Measurements from ENCODE around the gene PTBP3.
"Not testable (repeated sequence)": the region's sequence is repeated elsewhere in the genome, so short reads cannot be mapped to it uniquely, and the experiment has no call there.

PTBP3 gene

DNA sequence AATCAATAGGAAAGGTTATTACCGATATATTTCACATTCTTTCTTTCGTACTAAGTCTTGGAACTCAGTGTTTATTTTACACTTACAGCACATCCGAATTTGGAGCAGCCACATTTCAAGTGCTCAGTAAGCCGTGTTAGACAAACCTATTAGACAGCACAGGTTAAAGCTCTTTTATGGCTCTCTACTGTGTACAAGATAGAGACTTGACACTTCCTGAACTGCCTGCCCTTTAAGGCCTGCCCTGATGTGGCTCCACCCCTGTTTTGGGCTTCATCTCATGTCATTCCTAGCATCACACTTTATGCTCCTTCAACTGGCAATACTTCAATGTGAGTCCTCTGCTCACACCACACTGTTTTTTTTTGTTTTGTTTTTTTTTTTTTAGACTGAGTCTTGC is 134.8 kb downstream of the PTBP3 start:
- Mint-ChIP-seq H3K36me3 (peaks cover 8% of the 10 kb centered on the region), H3K4me3 (no peak overlapping the region), H3K4me1 (ENCODE audit: low read depth) (no peaks in the 10 kb centered on the region), H3K27me3 (no peaks in the 10 kb centered on the region), H3K9me3 (ENCODE audit: low read depth) (peaks cover 3% of the 10 kb centered on the region), H3K27ac (no peak overlapping the region)

DNA sequence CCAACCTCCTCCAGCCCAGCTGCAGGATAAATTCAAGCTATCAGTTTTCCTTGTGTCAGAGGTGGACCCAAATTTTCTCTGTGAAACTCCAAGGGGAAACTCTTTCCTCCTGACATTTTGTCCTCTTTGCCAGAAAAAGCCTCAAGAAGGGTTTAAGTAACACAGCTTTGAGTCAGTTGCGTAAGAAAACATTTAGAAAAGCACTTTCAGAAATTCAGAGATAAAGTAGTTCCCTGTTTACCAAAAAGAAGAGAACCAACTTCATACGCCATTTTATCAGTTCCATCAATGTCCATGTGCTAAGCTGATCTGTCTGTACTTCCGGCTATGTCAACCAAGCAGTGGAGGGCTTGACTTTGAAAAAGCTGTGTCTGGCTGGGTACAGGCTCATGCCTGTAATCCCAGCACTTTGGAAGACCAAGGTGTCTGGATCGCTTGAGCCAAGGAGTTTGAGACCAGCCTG is 138.4 kb downstream of the PTBP3 start:
- H3K27me3 Mint-ChIP-seq = no peaks in the 10 kb centered on the region
- H3K4me1 Mint-ChIP-seq (ENCODE audit: low read depth) = no peaks in the 10 kb centered on the region
- no peaks in the 10 kb centered on the region for H3K9me3 Mint-ChIP-seq (ENCODE audit: low read depth)
- peaks cover 4% of the 10 kb centered on the region for H3K36me3 Mint-ChIP-seq
- no peak overlapping the region for H3K4me3 Mint-ChIP-seq
- H3K27ac Mint-ChIP-seq = no peak overlapping the region

DNA sequence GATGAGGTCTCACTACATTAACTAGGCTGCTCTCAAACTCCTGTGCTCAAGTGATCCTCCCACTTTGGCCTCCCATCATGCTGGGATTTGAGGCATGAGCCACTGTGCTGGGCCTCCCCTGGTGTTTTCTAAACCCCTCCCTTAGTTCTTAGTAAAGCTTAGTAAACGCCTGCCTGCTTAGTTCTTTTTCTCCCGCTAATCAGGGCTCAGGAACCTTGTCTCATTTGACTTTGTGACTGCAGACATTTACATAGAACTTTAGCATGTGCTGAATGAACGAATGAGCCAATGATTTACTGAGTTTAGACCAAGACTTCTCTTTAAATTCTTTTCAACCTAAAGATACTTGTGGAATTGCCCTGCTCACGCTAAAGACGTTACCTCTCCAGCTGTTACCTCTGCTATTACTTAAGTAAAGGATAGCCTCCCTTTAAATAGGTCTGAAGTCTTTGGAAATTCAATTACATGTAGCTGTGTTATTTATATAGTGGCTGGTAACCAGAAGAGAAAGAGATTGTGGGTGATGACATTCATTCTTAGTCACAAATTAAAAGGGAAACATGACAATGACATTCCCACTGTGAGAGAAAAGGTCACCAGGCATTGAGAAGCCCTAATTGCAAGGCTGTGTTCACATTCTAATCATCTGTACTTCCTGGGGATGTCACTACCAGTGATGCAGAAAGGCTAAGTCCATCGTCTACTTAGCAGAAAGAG is 139.7 kb downstream of the PTBP3 start:
- no peaks in the 10 kb centered on the region for H3K27me3 Mint-ChIP-seq
- H3K4me1 Mint-ChIP-seq (ENCODE audit: low read depth) = no peaks in the 10 kb centered on the region
- H3K9me3 Mint-ChIP-seq (ENCODE audit: low read depth) = no peaks in the 10 kb centered on the region
- peaks cover 4% of the 10 kb centered on the region for H3K36me3 Mint-ChIP-seq
- no peak overlapping the region for H3K27ac Mint-ChIP-seq
- no peak overlapping the region for H3K4me3 Mint-ChIP-seq

DNA sequence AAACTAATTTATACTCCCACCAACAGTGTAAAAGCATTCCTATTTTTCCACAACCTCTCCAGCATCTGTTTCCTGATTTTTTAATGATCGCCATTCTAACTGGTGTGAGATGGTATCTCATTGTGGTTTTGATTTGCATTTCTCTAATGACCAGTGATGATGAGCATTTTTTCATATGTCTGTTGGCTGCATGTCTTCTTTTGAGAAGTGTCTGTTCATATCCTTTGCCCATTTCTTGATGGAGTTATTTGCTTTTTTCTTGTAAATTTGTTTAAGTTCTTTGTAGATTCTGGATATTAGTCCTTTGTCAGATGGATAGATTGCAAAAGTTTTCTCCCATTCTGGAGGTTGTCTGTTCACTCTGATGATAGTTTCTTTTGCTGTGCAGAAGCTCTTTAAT is 143.1 kb downstream of the PTBP3 start:
- H3K9me3 Mint-ChIP-seq (ENCODE audit: low read depth); H3K27ac Mint-ChIP-seq; H3K27me3 Mint-ChIP-seq; H3K4me1 Mint-ChIP-seq (ENCODE audit: low read depth); H3K4me3 Mint-ChIP-seq; H3K36me3 Mint-ChIP-seq: not testable (repeated sequence)

DNA sequence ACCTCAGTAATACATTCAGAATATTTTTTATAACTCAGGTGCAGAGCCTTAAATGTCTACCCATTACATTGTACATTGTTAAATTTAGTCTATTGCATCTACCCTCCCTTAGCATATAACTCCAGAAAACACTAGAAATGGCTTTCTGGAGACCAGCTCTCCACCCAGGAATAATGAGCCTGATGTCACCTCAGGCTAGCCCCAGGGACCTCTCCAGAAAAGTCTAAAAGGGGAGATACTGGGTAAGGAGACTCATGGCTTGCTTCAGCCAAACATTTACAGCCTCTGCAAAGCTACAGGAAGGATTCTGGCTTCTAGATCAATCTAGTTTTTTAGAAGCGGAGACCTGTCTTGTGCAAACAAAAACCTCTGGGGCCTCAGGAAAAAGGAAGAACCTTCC is 144.5 kb downstream of the PTBP3 start:
- Mint-ChIP-seq H3K4me3 (no peak overlapping the region), H3K36me3 (peaks cover 5% of the 10 kb centered on the region), H3K9me3 (ENCODE audit: low read depth) (no peaks in the 10 kb centered on the region), H3K4me1 (ENCODE audit: low read depth) (peaks cover 3% of the 10 kb centered on the region), H3K27me3 (no peaks in the 10 kb centered on the region), H3K27ac (no peak overlapping the region)

DNA sequence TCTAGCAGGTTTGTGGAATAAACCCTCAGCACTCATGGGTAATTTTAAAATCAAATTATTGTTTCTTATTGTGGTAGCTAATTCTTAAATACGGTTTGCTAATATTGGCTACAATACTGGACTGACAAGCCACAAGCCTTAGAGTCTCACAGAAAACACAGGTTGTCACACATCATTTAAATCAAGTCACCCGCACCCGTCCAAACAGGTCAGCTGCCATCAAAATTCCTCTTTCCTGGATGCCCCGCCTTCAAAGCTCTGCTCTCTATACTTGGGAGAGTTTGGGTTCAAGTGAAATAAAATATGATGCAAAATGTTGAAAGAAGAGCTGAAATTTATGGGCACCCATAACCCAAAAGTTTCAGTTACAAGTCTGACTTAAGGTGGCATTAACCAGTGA is 146.0 kb downstream of the PTBP3 start:
- Mint-ChIP-seq H3K4me1 (ENCODE audit: low read depth) (peaks cover 3% of the 10 kb centered on the region), H3K36me3 (peaks cover 9% of the 10 kb centered on the region), H3K4me3 (no peak overlapping the region), H3K9me3 (ENCODE audit: low read depth) (no peaks in the 10 kb centered on the region), H3K27ac (no peak overlapping the region), H3K27me3 (no peaks in the 10 kb centered on the region)

DNA sequence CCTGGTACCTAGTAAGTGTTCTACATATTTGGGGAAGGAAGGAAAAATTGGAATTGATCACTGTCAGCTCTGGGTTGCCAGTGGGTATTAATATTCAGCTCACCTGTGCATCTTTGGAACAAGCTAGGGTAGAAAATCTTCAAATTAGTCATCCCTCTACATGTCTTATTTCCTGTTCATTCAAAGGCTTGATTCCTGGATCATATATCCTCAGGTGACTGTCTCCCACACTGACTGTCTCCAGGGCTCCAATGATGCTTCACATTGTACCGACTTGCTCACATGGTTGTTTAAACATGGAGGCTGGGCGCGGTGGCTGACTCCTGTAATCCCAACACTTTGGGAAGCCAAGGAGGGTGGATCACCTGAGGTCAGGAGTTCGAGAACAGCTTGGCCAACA is 146.7 kb downstream of the PTBP3 start:
- Mint-ChIP-seq H3K27me3 (no peaks in the 10 kb centered on the region), H3K36me3 (peaks cover 9% of the 10 kb centered on the region), H3K4me1 (ENCODE audit: low read depth) (peaks cover 3% of the 10 kb centered on the region), H3K4me3 (no peak overlapping the region), H3K27ac (no peak overlapping the region), H3K9me3 (ENCODE audit: low read depth) (no peaks in the 10 kb centered on the region)

DNA sequence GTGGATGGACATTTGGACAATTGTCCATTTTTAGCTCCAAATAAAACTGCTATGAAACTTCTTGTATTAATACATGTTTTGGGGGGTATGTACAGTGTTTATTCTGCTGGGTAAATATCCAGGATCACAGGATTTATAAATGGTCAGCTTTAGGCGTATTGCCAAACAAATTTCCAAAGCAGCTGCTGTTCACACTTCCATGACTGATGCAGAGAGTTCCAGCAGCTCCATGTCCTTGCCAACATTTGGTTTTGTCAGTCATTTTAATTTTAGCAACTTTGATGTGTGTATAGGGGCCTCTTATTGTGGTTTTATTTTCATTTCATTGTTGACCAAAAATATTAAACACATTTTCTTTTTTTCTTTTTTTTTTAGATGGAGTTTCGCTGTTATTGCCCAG is 148.5 kb downstream of the PTBP3 start:
- Mint-ChIP-seq H3K4me3 (no peak overlapping the region), H3K27ac (no peak overlapping the region), H3K9me3 (ENCODE audit: low read depth) (no peaks in the 10 kb centered on the region), H3K4me1 (ENCODE audit: low read depth) (peaks cover 17% of the 10 kb centered on the region), H3K27me3 (no peaks in the 10 kb centered on the region), H3K36me3 (peaks cover 7% of the 10 kb centered on the region)

DNA sequence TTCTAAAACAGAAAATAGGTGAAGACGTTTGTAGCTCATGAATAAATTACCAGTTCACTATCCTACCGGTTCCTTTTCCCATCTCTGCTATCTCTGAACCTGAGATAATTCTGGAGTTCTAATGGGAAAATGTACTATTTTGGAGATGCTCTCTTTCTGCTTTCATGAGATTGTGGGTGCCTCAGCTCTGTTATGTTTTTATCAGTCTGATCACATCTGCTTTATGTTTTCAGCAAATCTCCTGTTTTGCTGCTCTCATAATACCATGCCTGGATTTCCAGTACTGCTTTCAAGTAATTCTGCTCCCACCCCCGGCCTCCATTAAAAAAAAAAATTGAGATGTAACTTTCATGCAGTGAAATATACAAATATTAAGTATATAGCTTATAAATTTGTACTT is 149.2 kb downstream of the PTBP3 start:
- Mint-ChIP-seq H3K27me3 (no peaks in the 10 kb centered on the region), H3K36me3 (peaks cover 7% of the 10 kb centered on the region), H3K27ac (no peak overlapping the region), H3K4me1 (ENCODE audit: low read depth) (peaks cover 20% of the 10 kb centered on the region), H3K4me3 (no peak overlapping the region), H3K9me3 (ENCODE audit: low read depth) (no peaks in the 10 kb centered on the region)

DNA sequence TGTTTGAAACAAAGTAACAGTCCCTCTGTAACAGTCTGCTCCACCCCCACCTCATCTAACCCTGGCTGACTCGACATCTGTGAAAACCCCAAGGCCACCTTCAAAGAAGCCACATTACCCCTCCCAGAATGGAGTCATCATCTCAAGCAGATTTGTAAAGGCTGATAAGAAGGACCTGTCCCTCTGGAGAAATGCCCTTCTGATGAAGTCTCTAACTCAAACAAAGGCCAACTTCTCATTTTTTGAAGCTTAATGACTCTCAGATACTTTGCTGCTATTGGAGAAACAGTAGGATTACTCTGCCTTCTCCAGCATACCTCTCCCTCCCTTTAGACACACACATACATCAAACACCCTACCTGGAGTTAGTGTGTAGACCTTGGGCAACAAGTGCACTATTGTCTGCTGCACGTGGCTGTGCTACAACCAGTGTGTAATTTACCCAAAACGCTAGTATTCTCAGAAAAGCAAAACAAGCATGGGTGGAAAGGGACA is 153.0 kb downstream of the PTBP3 start:
- peaks cover 39% of the 10 kb centered on the region for H3K4me1 Mint-ChIP-seq (ENCODE audit: low read depth)

DNA sequence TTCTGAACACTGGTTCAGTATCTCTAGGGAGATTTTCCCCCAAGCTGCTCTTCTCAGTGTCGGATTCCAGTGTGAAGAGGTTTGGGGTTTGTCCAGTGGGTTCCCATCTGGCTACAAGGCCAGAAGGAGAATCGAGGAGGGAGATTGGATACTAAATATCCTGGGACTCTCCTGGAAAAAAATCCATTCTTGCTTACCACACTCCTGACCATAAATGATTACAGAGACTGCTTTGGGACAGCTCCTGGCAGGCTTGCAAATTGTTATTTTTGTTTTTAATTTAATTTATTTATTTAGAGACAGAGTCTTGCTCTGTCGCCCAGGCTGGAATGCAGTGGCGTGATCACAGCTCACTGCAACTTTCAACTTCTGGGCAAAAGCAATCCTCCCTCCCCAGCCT is 153.6 kb downstream of the PTBP3 start:
- Mint-ChIP-seq H3K9me3 (ENCODE audit: low read depth) (no peaks in the 10 kb centered on the region), H3K27me3 (no peaks in the 10 kb centered on the region), H3K4me3 (no peak overlapping the region), H3K4me1 (ENCODE audit: low read depth) (peaks cover 40% of the 10 kb centered on the region), H3K27ac (no peak overlapping the region), H3K36me3 (peaks cover 4% of the 10 kb centered on the region)

More for the DNA sequence above, 153.0 kb downstream of the PTBP3 start:
- Mint-ChIP-seq H3K9me3 (ENCODE audit: low read depth) (no peaks in the 10 kb centered on the region), H3K4me3 (peak overlapping the region; percentile 1), H3K36me3 (peaks cover 4% of the 10 kb centered on the region), H3K27ac (peak overlapping the region; percentile 54), H3K27me3 (no peaks in the 10 kb centered on the region)

DNA sequence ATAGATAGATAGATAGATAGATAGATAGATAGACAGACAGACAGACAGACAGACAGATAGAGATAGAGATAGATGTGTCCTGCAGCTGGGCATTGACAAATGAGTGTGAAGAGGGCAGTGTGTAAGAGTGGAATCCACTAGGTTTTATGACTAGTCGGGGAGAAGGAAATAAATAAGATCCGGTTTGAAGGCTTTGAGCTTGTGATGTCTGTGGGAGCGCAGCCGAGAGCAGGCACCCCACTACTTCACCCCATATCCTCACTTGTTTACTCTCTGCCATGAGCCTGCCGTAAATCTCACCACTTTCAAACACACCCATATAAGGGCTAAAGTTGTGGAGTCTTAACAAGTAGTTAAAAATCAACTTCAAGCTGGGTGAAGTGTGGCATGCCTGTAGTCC is 156.9 kb downstream of the PTBP3 start:
- Mint-ChIP-seq H3K27ac (peak overlapping the region; percentile 17), H3K4me3 (peak overlapping the region; percentile 69), H3K36me3 (no peaks in the 10 kb centered on the region), H3K9me3 (ENCODE audit: low read depth) (no peaks in the 10 kb centered on the region), H3K4me1 (ENCODE audit: low read depth) (peaks cover 63% of the 10 kb centered on the region), H3K27me3 (no peaks in the 10 kb centered on the region)

DNA sequence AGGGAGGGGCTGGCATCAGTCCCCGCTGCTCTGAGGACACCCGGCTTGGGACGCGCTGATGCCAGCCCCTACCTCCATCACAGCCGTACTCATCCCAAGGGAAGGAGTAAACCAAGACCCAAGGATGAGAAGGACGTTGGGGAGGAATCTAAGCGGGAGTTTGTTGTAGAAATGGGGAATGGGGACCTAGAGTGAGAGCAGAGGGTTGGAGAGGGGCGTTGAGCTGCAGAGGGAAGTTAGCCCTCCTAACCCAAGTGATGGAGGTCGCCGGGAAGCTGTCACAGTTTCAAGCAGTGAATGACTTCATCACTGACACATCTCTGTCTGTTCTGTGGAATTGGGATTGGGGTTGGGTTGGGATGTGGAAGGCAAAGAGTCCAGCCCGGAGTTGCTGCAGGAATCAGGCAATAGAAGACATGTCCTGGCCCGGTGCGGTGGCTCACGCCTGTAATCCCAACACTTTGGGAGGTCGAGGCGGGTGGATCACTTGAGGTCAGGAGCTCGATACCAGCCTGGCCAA is 157.6 kb downstream of the PTBP3 start:
- Mint-ChIP-seq H3K27ac (peak overlapping the region; percentile 64), H3K27me3 (no peaks in the 10 kb centered on the region), H3K4me1 (ENCODE audit: low read depth) (peaks cover 59% of the 10 kb centered on the region), H3K36me3 (peaks cover 2% of the 10 kb centered on the region), H3K9me3 (ENCODE audit: low read depth) (no peaks in the 10 kb centered on the region), H3K4me3 (peak overlapping the region; percentile 69)

DNA sequence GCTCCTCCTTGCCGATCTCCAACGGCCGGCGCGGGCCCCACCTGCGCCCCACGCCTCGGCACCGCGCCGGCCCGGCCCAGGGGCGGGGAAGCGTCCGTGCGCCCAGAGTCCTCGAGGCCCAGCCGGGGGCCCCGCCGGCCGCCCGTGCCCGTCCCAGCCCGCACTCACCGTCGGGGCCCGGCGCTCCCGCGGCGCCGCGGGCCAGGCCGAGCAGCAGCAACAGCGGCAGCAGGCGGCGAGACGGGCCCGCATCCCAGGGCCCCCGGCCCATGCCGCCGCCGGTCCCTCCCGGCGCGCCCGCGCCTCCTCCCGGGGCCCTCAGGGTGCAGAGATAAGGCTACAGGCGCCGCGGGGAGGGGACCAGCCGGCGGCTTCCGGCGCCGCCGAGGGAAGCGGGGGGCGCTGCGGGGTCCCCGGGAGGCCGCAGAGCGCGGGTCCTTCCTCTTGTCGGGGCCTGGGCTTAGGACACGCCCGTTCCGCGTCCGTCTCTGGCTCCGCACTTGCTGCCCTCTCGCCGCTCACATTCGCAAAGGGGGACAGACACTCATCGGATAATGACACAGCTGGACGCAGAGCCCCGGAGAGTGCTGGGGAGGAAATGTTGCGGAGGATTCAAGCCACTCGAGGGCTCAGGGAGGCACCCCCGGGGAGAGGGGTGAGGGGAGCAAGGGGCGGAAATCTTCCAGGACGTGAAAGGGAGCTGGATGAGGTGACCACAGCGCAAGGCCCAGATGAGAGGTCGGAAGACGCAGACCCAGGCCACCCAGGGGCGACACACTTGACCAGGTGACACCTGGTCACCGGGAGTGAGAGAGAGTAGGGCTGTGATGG is 158.2 kb downstream of the PTBP3 start, which contains the start of gene SUSD1:
Gene SUSD1, minus strand, starts transcription at position 333 of the 831 bp plus-strand sequence. Its CDS starts 62 bp downstream, at position 271.
- Mint-ChIP-seq H3K4me1 (ENCODE audit: low read depth) (peaks cover 55% of the 10 kb centered on the region), H3K9me3 (ENCODE audit: low read depth) (no peaks in the 10 kb centered on the region), H3K27me3 (no peaks in the 10 kb centered on the region), H3K4me3 (peak within 1 kb of the TSS; percentile 89), H3K36me3 (peaks cover 2% of the 10 kb centered on the region), H3K27ac (peak within 1 kb of the TSS; percentile 84)
